SK-N-MC (cell line): ENCODE results near the gene BRIP1.

Source experiments
- DNase-seq: peaks from one replicate; pipeline ENCODE4 v3.0.0-alpha.2; 2011; ENCODE audit warnings: low read depth, low spot score
- H3K27ac ChIP-seq: fragments of 200-600 bp; sonication (generic); 2 replicates; pipeline ENCODE4 v1.5.1; 2016; ENCODE audit warnings: mixed run types
- H3K36me3 ChIP-seq: fragments of 200-600 bp; sonication (generic); 2 replicates; pipeline ENCODE4 v1.6.1; 2017; ENCODE audit warnings: antibody characterized with exemption, low read length, mixed read lengths; ENCODE audit not compliant: insufficient read depth
- H3K4me3 ChIP-seq: fragments of 200-600 bp; sonication (generic); 2 replicates; pipeline ENCODE4 v1.5.1; 2016
- H3K9ac ChIP-seq: fragments of 200-600 bp; sonication (generic); 2 replicates; pipeline ENCODE4 v1.8.0; 2017; ENCODE audit warnings: mixed run types, mixed read lengths; ENCODE audit not compliant: insufficient read length
- H3K9me3 ChIP-seq: fragments of 200-600 bp; sonication (generic); 2 replicates; pipeline ENCODE4 v1.6.1; 2017; ENCODE audit warnings: low read depth, mild to moderate bottlenecking, antibody characterized with exemption, low read length, moderate library complexity, mixed read lengths
- EZH2 ChIP-seq: fragments of 200-600 bp; sonication (generic); IDR thresholded peaks from one replicate; pipeline ENCODE4 v1.6.1; 2017; ENCODE audit warnings: antibody characterized with exemption
- FOXP2 ChIP-seq: optimal IDR thresholded peaks from 2 replicates; pipeline ENCODE3; 2011; ENCODE audit warnings: mild to moderate bottlenecking, moderate library complexity; ENCODE audit not compliant: insufficient read depth; ENCODE audit errors: extremely low read length, control extremely low read depth
- POLR2AphosphoS5 ChIP-seq: IDR thresholded peaks from 2 replicates; pipeline ENCODE4 v1.6.1; 2012; ENCODE audit warnings: mild to moderate bottlenecking, low read depth, low read length, borderline replicate concordance

The BRIP1 gene

DNA sequence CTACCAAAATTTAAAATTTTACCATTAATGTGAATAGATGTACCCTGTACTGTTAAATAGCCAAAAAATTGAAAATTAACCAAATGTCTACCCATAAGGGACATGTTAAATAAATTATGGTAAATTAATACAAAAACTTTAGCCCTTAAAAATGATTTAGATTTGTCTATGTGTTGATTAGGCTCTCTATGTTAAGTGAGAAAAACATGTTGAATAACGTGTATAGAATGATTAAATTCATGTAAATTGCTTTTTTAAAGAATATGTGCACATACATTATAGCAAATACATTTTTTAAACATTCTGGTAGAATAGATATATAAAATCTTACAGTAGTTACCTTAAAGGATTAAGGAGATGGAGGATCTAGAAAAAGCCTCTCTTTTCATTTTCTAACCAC is 59.5 kb downstream of the BRIP1 start:
- H3K9me3 ChIP-seq, result no peaks in the 10 kb centered on the region
- no peak overlapping the region for H3K4me3 ChIP-seq
- H3K9ac ChIP-seq, result no peak overlapping the region
- DNase-seq, result no peak
- H3K27ac ChIP-seq, result no peak overlapping the region
- peaks cover 33% of the 10 kb centered on the region for H3K36me3 ChIP-seq
- TF ChIP-seq EZH2 (no peak), FOXP2 (no peak), POLR2AphosphoS5 (no peak)

DNA sequence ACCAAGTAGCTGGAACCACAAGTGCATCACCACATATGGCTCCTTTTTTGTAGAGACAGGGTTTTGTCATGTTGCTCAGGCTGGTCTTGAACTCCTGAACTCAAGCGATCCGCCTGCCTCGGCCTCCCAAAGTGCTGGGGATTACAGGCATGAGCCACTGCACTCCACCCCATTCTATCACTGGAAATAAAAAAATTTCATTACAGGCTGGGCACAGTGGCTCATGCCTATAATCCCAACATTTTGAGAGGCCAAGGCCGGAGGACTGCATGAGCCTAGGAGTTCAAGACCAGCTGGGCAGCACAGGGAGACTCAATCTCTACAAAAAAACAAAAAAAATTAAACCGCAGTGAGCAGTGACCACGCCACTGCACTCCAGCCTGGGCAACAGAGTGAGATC is 60.1 kb downstream of the BRIP1 start:
- no peak for TF ChIP-seq FOXP2
- TF ChIP-seq EZH2, result no peak
- TF ChIP-seq POLR2AphosphoS5, result no peak
- no peak for DNase-seq
- peaks cover 31% of the 10 kb centered on the region for H3K36me3 ChIP-seq
- H3K9ac ChIP-seq, result no peak overlapping the region
- no peak overlapping the region for H3K4me3 ChIP-seq
- H3K27ac ChIP-seq, result no peak overlapping the region
- no peaks in the 10 kb centered on the region for H3K9me3 ChIP-seq

DNA sequence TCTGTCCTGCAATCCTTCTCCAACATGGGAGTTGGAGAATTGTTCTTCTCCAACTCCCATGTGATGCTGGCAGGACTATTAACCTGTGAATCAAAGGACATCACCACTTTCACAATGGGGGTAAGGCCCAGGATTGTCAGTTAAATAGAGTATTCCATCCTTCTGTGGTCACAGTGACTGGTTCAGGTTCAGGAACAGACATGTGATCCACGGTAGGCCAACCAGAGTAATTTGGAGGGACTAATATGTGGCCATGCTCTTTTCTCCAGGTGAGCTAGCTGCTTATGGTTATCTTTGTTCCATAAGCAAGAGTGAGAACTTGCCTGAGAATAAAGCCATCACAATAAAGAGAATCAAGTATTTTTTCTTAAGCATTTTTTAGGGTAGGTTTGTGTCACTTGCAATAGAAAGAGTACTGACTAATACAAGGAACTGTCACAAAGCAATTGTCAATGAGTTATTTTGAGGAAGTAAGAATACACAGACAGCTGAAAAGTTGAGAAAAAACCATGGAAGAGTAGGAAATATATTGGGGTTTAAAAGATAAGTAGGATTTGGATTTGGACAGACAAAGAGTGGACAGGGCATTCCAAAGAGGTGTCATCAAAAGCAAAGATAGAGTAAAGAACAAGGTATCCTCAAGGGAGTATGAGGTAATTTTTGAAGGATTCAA is 63.4 kb downstream of the BRIP1 start:
- Histone ChIP-seq H3K9ac (no peak overlapping the region), H3K9me3 (no peaks in the 10 kb centered on the region), H3K27ac (no peak overlapping the region), H3K4me3 (no peak overlapping the region), H3K36me3 (peaks cover 46% of the 10 kb centered on the region)
- no peak for DNase-seq
- no peak for TF ChIP-seq POLR2AphosphoS5
- TF ChIP-seq EZH2, result no peak
- TF ChIP-seq FOXP2, result no peak

DNA sequence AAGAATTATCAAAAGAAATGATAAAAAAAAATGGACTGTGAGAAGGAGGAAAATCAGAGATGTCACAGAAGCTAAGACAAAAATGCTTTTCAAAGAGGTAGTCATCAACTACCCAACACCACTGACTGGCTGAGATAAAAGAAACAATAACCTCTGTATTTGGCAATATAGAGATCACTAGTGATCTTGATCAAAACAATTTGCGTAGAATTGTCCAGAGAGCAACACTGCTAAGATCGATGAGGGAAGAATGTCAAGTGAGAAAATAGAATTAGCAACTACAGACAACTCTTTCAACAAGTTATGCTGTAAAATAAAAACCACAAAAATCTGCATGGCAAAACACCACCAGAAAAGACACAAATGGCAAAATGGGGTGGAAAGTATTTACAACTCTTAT is 66.0 kb downstream of the BRIP1 start:
- TF ChIP-seq FOXP2, result no peak
- TF ChIP-seq POLR2AphosphoS5, result no peak
- no peak for TF ChIP-seq EZH2
- Histone ChIP-seq H3K9me3 (no peaks in the 10 kb centered on the region), H3K4me3 (no peak overlapping the region), H3K36me3 (peaks cover 55% of the 10 kb centered on the region), H3K27ac (no peak overlapping the region), H3K9ac (no peak overlapping the region)
- no peak for DNase-seq

DNA sequence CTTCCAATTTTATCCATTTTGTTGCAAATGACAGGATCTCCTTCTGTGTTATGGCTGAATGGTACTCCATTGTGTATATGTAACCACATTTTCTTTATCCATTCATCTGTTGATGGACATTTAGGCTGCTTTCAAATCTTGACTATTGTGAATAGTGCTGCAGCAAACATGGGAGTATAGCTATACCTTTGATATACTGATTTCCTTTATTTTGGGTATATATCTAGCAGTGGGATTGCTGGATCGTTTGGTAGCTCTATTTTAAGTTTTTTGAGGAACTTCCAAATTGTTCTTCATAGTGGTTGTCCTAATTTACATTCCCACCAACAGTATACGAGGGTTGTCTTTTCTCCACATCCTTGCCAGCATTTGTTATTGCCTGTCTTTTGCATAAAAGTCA is 67.8 kb downstream of the BRIP1 start:
- H3K27ac ChIP-seq, result no peak overlapping the region
- H3K9me3 ChIP-seq, result no peaks in the 10 kb centered on the region
- no peak overlapping the region for H3K4me3 ChIP-seq
- no peak for TF ChIP-seq POLR2AphosphoS5
- TF ChIP-seq FOXP2, result no peak
- peaks cover 55% of the 10 kb centered on the region for H3K36me3 ChIP-seq
- DNase-seq, result no peak
- no peak overlapping the region for H3K9ac ChIP-seq

DNA sequence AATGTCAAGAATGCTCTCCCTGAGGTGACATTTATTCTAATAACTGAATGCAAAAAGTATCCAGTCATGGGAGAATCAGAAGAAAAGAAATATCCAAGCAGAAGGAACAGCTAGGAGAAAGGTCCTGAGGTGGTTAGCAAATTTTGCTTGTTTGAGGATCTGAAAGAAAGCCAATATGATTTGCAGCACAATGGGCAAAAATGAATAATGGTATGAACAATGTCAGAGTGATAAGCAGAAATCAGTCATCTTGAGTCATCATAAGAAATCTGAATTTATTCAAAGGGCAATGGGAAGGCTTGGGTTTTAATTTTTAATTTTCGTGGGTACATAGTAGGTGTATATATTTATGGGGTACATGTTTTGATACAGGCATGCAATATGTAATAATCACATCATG is 68.5 kb downstream of the BRIP1 start:
- Histone ChIP-seq H3K36me3 (peaks cover 50% of the 10 kb centered on the region), H3K27ac (no peak overlapping the region), H3K4me3 (no peak overlapping the region), H3K9me3 (no peaks in the 10 kb centered on the region), H3K9ac (no peak overlapping the region)
- no peak for TF ChIP-seq EZH2
- no peak for TF ChIP-seq POLR2AphosphoS5
- TF ChIP-seq FOXP2, result no peak
- DNase-seq, result no peak

DNA sequence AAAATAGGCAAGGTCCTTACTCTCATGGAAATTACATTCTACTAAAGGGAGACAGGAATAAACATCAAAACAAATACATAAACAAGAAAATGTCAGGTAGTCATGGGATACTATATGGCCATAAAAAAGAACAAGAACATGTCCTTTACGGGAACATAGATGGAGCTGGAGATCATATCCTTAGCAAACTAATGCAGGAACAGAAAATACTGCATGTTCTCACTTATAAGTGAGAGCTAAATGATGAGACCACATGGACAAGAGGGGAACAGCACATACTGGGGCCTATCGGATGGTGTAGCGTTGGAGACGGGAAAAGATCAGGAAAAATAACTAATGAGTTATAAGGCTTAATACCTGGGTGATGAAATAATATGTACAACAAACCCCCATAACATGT is 69.1 kb downstream of the BRIP1 start:
- no peak overlapping the region for H3K4me3 ChIP-seq
- DNase-seq, result no peak
- H3K9ac ChIP-seq, result no peak overlapping the region
- H3K36me3 ChIP-seq, result peaks cover 48% of the 10 kb centered on the region
- no peaks in the 10 kb centered on the region for H3K9me3 ChIP-seq
- TF ChIP-seq EZH2, result no peak
- TF ChIP-seq FOXP2, result no peak
- TF ChIP-seq POLR2AphosphoS5, result no peak
- no peak overlapping the region for H3K27ac ChIP-seq

DNA sequence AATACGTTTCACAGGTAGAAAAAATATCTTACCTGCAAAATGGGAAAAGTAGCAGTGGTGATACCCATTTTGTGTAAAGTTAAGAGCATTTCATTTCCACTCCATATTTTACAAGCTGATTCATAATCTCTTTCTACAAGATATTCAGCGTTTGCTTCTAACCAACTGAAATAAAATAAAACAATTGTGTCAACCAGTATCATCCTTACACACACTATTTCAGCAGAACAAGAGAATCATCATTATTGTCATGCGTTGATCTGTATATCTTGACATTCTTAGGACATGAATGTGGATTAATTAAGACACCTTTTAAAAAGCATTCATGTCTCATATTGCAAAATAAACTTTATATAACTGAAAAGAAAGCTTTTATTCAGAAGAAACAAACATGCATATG is 69.8 kb downstream of the BRIP1 start:
- TF ChIP-seq EZH2 (no peak), POLR2AphosphoS5 (no peak), FOXP2 (no peak)
- peaks cover 43% of the 10 kb centered on the region for H3K36me3 ChIP-seq
- no peaks in the 10 kb centered on the region for H3K9me3 ChIP-seq
- no peak overlapping the region for H3K4me3 ChIP-seq
- no peak for DNase-seq
- H3K9ac ChIP-seq, result no peak overlapping the region
- H3K27ac ChIP-seq, result no peak overlapping the region

DNA sequence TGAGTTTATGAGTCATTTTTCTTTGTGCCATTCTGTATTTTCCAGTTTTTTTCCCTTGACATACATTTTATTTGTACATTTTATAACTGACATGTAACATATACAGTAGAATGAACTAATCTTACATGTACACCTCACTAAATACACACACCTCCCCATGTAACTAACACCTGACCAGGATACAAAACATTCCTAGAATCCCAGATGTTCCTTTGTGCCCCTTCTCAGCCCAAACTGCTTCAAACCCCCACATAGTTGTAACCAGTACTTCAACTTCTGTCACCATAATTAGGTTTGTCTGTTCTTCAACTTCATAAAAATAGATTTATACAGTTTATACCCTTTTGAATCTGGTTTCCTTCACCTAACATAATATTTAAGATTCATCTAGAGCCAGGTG is 73.5 kb downstream of the BRIP1 start:
- no peak for DNase-seq
- Histone ChIP-seq H3K9me3 (no peaks in the 10 kb centered on the region), H3K36me3 (peaks cover 15% of the 10 kb centered on the region), H3K4me3 (no peak overlapping the region), H3K9ac (no peak overlapping the region), H3K27ac (no peak overlapping the region)
- TF ChIP-seq EZH2 (no peak), POLR2AphosphoS5 (no peak), FOXP2 (no peak)
